Islet precursor cell (in vitro differentiated cells): ENCODE results near the gene WDR86.
A peak's percentile ranks its signal among the peaks of the same experiment; 100 is the strongest.

Experiments used
- DNase-seq: peaks from one replicate; pipeline ENCODE4 v3.0.0-alpha.2; 2018

The WDR86 gene

GRCh38 chr7:151378011-151378410, 31.8 kb downstream of the WDR86 start:
- DNase-seq = no peak

- no peak for DNase-seq
Observed at GRCh38 chr7:151377406-151377805, 32.4 kb downstream of the WDR86 start.

GRCh38 chr7:151376218-151376902, 33.5 kb downstream of the WDR86 start:
- no peak for DNase-seq

- no peak for DNase-seq
Observed at GRCh38 chr7:151375530-151376217, 34.2 kb downstream of the WDR86 start.

- no peak for DNase-seq
Observed at GRCh38 chr7:151374726-151375125, 35.1 kb downstream of the WDR86 start.

GRCh38 chr7:151374139-151374538, 35.7 kb downstream of the WDR86 start:
- DNase-seq = no peak

- DNase-seq = no peak
Observed at GRCh38 chr7:151373599-151373998, 36.2 kb downstream of the WDR86 start.

GRCh38 chr7:151372612-151373265, 37.1 kb downstream of the WDR86 start:
- no peak for DNase-seq

GRCh38 chr7:151371266-151371665, 38.6 kb downstream of the WDR86 start:
- DNase-seq = no peak

- peak; percentile 94 for DNase-seq
Observed at GRCh38 chr7:151368136-151368571, 41.7 kb downstream of the WDR86 start.

GRCh38 chr7:151367284-151367683, 42.6 kb downstream of the WDR86 start:
- no peak for DNase-seq

- DNase-seq = no peak
Observed at GRCh38 chr7:151366880-151367222, 43.0 kb downstream of the WDR86 start.

GRCh38 chr7:151366166-151366879, 43.5 kb downstream of the WDR86 start:
- no peak for DNase-seq

GRCh38 chr7:151363182-151363581, 46.7 kb downstream of the WDR86 start:
- DNase-seq = no peak

- no peak for DNase-seq
Observed at GRCh38 chr7:151361193-151361959, 48.5 kb downstream of the WDR86 start.

- no peak for DNase-seq
Observed at GRCh38 chr7:151352512-151352911, 57.3 kb downstream of the WDR86 start.

GRCh38 chr7:151351967-151352366, 57.9 kb downstream of the WDR86 start:
- DNase-seq = no peak

GRCh38 chr7:151351027-151351426, 58.8 kb downstream of the WDR86 start:
- DNase-seq = peak; percentile 76

GRCh38 chr7:151349507-151349853, 60.4 kb downstream of the WDR86 start:
- no peak for DNase-seq

- no peak for DNase-seq
Observed at GRCh38 chr7:151348970-151349369, 60.9 kb downstream of the WDR86 start.

GRCh38 chr7:151347200-151347599, 62.6 kb downstream of the WDR86 start:
- no peak for DNase-seq

GRCh38 chr7:151346470-151346769, 63.4 kb downstream of the WDR86 start:
- no peak for DNase-seq
